ENCODE measurements around the gene CYP4B1.
A peak's percentile ranks its signal among the peaks of the same experiment; 100 is the strongest.

Gene CYP4B1

DNA sequence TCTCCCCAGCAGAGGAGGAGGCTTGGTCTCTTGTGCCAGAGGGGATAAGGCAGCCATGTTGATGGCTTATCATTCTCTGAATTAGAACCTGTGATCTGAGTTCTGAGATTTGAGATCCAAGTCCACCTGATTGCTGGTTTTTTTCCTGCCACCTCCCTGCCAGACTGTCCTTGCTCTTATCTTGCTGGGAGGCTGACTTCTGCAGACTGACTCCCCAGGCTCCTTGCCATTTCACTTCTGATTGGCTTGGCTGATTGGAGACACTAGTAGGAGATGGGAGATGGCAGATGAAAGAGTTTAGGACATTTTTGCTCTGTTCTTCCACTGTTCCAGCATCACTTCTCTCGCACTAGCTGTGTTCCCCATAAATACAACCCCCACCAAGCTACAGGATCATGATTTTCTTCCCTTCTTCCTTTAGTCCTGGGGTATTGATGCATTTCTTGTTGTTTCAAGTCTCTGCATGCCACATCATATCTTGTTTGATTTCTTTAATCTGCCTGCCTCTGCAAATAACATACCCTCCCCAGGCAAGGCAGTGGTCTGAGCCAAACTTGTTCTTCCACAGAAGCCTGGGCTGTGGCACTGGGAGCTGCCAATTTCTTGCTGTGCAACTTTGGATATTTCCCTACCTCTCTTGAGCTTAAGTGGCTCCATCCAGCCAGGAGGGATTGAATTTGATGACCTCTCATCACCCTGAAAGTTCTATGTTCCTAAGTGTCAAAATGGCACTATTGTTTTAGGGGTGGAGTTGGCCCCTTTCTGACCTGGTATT is 963 bp upstream of the CYP4B1 start:
- no peak for DNase-seq

DNA sequence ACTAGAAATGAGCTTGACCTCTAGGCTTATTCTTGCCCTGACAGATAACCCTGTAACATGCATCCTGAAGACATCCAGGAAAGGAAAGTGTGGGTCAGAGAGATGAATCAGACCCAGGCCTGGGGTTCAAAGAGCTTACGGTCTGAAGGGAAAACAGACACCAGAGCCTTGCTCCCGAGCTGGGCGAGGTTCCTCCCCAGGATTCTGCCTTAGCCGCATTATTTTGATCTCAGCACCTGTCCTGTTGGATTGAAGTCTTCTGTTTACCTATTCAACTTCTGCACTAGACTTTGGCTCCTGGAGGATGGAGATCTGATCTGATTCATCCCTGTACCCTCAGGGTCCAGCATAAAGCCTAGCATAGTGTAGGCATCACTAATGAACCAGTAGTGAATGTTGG is 1.9 kb downstream of the CYP4B1 start:
- no peak for DNase-seq

DNA sequence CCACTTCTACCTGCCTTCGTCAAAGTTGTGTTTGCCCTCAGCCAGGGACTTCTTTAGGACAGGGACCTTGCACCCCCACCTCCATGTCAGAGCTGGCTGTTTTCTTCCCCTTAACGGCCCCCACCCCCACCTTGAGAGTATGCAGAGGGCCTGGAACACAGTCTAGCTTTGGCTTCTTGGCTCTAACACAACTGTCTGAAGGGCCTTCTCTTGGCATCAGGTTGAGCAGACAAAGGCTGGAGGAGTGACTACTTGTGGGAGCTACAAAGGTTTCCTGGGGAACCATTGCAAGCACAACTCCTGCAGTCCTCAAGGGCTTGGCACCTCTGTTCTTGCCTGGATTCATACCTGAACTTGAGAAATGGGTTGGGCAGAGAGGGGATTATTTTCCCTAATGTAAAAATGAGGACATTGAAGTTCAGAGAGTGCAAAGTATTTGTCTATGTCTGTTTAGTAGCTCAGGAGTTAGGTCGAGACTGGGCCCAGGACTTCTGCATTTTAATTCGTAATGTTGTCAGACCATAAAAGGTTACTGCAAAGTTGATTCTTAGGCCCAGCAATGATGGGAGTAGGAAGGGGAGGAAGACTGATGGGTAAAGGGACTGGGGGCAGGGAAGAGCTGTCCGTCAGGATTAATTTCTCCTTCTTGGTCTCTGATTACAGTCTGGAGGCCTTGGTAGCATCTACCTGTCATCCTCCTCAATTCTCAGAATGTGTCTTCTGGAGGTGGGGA is 2.6 kb downstream of the CYP4B1 start:
- peak; percentile 99 for DNase-seq

DNA sequence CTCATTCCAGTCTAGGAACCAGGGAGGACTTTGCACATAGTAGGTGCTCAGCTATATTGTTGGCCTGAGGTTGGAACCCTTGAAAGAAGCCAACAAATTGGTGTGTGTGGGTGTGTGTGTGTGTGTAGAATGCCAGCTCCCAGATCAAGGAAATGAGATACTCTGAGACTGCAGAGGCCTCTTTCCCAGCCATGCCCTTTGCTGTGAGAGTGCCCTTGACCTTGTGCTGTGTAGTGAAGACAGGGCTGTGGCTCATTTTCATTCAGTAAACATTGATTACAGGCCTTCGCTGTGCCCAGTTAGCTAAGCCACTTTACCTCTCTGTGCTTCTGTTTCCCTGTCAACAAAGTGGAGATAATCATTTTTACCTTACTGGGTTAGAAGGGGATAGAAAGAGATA is 3.2 kb downstream of the CYP4B1 start:
- DNase-seq = peak; percentile 81

DNA sequence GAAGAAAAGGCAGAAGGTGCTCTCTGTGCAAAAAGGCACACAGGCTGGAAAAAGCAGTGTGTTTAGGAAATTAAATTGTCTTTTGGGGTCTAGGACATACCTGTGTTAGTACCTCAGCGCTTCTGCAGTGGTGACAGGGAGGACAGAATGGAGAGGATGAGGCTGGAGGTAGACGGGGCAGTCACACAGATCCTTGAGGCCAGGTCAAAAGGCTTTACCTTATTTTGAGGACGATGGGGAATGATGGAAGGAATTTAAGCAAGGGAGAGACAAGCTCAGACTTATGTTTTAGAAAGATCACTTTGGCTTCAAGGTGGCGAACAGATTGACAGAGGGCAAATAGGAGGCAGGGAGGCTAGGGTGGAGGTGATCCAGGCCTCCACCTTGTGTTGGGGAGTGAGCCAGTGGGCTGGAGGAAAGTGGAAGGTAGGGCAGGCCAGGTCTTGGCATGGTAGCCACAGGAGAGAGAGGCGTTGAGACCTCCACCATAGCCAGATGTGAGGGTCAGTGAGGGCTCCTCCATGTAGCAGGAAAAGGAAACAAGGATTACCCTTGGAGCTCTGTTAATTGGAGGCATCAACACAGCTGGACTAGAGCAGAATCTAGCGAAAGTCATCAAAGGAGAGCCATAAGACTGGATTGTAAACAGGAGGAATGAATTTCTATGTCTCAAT is 4.2 kb downstream of the CYP4B1 start:
- no peak for DNase-seq

DNA sequence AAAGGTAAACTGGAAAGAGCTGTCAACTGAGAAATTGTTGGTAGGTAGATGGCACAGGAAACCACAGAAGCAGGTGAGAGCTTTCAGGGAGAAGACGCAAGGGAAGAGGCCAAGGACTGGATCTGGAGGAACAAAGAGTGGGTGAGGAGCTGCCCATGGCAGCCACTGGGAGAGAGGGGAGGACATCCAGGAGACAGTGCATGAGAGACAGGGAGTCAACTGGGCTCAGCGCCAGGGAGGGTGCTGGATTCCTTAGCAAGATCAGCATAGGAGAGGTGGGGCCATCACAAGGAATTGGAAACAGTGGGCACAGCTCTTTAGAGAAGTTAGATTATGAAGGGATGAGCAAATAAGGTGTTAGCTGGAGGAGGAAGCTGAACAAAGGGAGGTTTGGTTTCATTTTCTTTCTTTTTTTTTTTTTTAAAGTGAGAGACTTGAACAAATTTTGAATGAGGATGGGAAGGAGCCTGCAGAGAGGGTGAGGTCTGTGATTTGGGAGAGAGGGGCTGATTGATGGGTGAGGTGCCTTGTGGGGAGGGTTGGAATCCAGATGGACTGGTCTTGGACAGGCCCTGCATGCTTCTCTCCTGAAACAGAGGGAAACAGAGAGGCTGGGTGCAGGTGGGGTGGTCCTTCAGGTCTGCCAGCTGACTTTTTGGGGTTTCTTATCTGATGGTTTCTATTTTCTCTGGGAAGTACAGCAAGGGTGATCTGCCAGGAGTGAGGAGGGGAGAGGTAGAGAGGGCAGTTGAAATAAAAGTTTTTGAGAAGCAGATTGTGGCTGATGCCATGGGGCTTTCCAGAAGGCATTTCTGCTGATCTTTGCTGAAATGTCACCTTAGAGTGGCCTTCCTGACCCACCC is 5.4 kb downstream of the CYP4B1 start:
- DNase-seq = peak; percentile 77

DNA sequence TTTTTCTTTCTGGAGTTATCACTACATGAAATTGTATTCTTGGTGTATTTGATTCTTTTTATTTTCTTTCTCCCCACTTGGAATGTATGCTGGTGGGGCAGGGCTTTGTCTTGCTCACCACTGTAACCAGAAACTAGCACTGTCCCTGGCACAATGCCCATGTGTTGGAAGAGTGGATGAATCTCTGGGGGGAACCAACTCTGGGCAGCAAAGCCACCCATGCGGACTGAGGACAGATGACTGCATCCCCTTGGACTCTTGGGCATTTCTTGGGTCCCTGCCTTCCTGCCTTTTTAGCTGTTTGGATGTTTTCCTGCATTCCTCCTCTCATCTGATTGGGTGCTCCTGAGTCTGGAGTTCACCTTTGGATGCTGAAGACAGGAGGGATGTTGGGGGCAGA is 6.1 kb downstream of the CYP4B1 start:
- peak; percentile 36 for DNase-seq

DNA sequence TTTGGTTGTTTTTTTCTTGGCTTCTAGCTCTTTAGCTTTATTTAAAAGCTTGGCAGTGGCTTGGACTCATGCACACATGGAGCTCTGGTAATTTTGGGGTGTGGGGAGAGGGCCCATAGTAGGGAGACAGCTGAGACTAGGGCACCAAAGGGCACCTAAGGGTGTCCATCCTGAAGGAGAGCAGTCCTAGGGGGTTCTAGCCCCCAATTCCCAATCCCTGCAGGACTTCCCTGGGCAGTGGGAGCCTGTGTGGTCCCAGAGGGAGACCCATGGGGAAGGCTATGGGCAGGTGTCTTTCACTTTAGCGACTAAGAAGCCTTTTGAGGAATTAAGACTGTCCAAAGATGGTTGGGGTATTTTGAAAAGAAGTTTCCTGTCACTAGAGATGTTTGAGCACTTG is 6.9 kb downstream of the CYP4B1 start:
- no peak for DNase-seq

DNA sequence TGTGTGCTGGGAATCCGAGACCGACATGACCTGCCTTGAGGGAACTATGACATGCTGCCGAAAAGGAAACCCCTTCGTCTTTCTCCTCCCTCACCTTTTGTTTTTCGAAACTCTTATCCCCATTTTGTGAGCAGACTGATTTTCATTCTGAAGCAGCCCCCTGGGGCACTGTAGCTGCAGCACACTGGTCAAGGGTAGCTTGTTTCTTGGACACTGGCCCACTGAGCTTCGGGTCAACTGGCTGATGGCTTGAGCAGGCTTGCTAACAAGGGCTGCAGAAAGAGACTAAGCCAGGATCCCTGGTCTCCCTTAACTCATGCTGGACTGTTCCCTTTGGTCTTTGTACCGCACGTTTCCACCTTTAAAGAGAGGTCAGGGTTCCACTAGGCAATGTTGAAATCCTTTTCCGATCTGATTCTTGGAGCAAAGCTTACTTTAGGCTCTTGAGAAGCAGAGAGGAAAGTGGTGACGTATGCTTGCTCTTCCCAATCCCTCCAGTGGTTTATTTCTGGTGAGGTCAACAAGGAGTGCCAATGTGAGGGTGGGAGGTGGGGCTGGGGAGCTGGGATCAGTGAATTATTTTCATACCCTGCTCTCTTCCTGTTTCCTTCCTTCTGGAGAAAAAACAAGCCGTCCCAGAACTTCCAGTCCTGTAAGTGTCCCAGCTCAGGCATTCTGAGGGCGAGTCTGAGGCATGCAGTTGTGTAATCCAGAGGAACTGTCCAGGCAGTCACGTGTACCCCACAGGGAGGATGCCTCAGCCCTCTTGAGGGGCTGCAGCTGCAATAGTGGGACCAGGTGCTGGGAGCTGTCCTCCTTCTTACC is 7.6 kb downstream of the CYP4B1 start:
- DNase-seq = no peak

DNA sequence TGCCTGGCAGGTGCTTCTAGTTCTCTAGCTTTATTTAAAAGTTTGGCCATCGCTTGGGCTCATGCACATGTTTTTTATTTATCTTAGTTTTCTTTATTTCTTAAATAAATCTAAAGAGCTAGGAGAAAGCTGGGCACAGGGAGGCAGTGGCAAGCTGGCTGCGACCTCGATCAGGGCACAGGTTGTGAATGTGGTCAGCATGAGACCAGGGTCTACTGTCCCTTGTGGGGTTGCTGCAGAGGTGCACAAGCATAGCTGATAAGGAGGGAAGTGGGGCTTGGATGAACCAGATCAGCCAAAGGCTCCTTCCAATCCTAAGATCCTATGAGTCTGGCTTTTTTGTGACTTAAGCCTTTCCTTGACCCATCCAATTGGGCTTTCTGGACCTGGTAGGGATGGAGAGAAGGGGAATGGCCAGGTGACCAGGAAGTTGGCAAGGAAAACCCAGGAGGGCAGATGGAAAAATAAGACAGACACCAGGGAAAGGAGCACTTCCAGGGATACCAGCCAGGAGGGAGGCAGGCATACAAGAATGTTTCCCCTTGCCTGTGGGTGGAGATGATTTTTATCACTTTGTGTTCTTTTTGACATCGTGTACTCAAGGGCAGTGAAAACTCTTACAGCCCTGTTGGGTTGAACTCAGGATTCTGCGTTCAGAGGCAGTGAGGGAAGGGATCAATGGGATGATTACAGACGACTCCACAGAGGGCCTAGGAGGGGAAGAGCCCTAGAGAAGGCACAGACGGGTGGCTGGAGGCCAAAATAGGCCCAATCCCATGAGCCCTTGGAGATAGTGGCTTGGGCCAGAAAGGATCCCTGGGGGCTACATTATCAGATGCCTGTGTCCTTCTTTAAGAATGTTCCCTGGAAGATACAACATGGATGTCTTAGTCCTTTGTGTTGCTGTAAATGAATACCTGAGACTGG is 8.5 kb downstream of the CYP4B1 start:
- peak; percentile 34 for DNase-seq

DNA sequence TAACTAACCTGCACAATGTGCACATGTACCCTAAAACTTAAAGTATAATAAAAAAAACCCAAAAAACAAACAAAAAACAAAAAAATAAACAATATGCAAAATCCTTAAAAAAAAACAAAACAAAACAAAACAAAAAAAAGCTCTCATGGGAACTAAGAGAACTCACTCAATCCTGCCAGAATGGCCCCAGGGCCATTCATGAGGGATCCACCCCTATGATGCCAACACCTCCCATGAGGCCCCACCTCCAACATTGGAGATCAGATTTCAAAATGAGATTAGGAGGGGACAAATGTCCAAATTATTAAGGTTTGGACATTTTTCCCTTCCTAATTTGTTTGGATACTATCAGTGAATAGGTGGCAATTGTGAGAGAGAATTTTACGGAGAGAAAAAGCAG is 10.2 kb downstream of the CYP4B1 start:
- DNase-seq = no peak

DNA sequence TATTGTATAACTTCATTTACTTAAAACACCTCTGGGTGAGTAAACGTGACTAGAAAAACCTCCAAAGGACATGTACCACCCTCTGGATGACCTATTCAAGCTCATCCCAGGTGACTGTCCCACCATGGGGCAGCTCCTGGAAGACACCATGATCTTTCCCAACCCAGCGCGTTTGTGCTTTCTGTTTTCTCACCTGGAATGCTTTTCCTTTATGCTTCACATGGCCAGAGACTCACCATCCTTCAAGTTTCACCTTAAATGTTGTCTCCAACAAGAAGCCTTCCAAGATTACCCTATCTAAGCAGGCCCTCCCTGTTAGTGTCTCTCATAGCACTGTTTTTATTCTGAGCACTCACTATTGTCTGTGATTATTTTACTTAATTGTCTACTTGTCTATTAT is 11.1 kb downstream of the CYP4B1 start:
- DNase-seq = no peak

DNA sequence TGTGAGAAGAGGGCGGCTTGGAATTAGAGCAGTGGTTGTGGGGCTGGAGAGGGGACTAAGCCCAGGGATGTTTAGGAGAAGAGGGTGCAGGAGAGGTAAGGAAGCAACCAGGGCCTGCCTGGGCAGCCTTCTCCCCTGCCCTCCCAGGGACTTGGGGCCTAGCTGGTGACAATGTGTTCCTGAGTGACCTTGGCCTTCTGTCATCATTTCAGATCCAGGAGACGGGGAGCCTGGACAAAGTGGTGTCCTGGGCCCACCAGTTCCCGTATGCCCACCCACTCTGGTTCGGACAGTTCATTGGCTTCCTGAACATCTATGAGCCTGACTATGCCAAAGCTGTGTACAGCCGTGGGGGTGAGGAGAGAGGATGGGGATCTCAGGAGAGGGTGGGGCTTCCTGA is 11.8 kb downstream of the CYP4B1 start:
- no peak for DNase-seq

DNA sequence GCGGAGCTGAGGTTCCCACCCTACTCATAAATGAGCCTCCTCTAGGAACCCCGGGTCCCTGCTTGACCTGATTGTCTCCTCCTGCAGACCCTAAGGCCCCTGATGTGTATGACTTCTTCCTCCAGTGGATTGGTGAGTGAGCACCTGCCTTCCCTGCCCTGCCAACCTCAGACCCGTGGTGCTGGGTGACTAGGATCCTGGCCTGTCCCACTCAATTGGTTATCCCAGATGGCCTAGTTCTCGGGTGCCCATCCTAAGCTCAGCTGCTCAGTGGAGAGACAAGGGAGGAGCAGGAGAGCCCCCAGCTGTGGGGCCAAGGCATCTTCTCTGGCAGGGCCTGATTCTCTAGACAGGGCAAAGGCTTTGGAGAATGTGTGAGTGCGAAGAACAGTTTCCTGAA is 12.2 kb downstream of the CYP4B1 start:
- DNase-seq = no peak

DNA sequence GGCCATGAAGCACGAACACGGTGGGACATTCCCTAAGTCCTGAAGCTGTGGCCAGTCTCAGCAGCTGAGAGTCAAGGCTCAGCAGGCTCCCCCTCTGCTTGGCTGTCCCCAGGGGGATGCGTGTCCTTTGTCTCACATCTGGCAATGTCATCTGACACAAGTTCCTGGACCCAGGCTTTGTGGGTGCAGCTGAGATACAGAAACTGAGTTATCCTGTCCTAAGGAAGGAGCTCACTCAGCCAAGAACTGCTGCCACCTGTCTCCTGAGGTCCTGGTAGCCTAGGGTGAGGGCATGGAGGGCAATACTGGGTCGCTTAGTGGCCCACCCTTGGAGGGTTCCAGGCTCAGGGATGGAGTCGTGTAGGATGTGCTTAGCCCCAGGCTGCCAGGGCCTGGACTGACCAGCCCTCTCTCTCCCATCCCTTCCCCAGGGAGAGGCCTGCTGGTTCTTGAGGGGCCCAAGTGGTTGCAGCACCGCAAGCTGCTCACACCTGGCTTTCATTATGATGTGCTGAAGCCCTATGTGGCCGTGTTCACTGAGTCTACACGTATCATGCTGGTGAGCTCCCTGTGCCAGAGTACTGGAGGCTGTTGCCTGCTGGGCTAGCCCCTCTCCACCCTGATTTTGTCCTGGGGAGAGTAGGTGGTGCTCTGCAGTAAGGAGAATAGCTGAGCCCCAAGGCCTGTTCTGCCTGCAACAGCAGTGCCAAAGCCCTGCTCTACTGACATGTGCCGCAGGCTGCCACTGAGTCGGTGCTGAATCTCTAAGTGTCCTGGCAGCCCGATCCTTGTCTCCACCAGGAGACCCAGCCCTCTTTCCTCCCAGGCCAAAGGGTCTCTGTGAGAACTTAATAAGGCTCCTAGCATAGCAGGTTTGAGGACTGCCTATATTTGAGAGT is 13.5 kb downstream of the CYP4B1 start:
- no peak for DNase-seq

DNA sequence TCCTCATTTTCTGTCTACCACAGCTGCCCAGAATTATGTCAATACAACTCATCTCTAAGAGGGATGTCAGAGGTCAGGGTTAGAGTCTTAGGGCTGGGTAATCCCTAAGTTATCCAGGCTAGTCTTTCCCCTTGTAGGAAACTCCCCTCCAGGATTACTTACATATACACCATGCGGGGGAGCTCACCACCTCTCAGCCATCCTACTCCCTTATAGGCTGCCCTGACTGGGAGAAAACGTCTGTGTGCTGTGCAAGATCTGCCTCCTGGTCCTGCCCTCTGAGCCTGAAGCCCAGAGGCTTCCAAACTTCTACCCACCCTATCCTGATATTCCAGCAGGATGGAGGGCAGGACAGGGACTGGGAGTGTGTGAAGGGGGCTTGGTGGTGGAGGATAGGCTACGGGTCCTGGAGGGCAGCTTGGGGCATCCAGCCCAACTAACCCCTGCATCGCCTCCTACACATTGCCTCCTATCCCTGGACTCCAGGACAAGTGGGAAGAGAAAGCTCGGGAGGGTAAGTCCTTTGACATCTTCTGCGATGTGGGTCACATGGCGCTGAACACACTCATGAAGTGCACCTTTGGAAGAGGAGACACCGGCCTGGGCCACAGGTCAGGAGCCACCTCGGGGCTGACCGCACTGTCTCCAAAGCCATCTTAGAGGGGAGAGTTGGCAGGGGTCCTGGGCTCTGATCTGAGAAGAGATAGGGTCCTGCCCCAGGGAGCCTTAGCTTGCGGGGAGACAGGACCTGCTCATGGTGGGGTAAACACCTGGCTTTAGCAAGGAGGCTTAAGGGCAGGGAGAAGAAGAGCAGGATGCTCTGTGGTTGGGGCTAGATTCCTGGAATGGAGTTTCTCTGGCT is 14.4 kb downstream of the CYP4B1 start:
- no peak for DNase-seq

DNA sequence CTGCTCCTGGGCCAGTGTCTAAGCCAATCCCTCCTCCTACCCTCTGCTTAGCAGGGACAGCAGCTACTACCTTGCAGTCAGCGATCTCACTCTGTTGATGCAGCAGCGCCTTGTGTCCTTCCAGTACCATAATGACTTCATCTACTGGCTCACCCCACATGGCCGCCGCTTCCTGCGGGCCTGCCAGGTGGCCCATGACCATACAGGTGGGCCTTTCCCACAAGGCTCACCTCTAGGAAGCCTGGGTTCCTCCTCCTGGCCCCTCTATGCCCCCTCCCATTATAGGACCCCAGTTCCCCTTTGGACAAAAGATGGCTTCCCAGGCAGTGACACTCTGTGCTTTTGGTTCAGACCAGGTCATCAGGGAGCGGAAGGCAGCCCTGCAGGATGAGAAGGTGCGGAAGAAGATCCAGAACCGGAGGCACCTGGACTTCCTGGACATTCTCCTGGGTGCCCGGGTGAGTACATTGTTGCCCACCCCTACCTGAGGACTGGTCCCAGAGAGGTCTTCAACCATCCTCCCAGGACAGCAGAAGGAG is 15.1 kb downstream of the CYP4B1 start:
- no peak for DNase-seq

DNA sequence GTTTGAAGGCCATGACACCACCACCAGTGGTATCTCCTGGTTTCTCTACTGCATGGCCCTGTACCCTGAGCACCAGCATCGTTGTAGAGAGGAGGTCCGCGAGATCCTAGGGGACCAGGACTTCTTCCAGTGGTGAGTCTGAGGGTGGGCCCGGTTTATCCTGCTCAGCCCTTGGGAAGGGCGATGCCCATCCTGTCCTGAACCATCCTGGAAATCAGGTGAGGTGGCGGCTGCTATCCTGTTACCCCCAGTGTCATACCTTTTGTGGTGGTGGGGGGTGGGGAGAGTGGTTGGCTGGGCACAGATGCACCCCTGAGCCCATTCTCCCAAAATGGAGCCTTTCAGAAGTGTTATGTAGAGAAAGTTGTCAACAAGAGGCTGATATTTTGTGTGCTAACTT is 16.3 kb downstream of the CYP4B1 start:
- DNase-seq = no peak

DNA sequence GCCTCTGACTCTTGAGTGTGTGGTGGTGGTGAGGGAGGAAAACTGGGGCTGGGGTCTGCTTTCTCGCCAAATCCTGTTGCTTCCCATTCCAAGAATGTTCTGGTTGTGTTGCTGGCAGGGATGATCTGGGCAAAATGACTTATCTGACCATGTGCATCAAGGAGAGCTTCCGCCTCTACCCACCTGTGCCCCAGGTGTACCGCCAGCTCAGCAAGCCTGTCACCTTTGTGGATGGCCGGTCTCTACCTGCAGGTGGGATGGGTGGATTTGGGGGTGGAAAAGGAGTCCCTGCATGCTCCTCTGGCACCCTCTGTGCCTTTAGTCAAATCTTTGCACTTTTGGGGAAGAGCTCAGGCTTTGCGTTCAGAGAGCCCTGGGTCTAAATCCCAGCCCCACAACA is 18.1 kb downstream of the CYP4B1 start:
- DNase-seq = no peak
